DND-41 (cell line): ENCODE data around the gene TOLLIP.
"Not testable (repeated sequence)": the region's sequence is repeated elsewhere in the genome, so short reads cannot be mapped to it uniquely, and the experiment has no call there.

Experiments
- ATAC-seq: fragments of 200-7000 bp; cut with Tn5 transposase; 3 replicates; pipeline ENCODE4 v1.9.1; 2021; ENCODE audit warnings: low read depth; ENCODE audit not compliant: insufficient read depth
- DNase-seq: peaks from one replicate; pipeline ENCODE4 v3.0.0-alpha.2; 2020
- H2AFZ ChIP-seq: 2 replicates; pipeline ENCODE4 v1.6.0; 2012; ENCODE audit warnings: low read depth, low read length
- H3K27ac ChIP-seq: 2 replicates; pipeline ENCODE4 v1.5.1; 2012; ENCODE audit warnings: low read length, inconsistent platforms
- H3K27me3 ChIP-seq: fragments of 200-600 bp; sonication (generic); 2 replicates; pipeline ENCODE4 v1.6.0; 2012; ENCODE audit warnings: low read length, mild to moderate bottlenecking, inconsistent platforms; ENCODE audit not compliant: insufficient read depth, poor library complexity
- H3K36me3 ChIP-seq: 2 replicates; pipeline ENCODE4 v1.5.1; 2012; ENCODE audit warnings: low read length, inconsistent platforms; ENCODE audit not compliant: insufficient read depth
- H3K4me1 ChIP-seq: 2 replicates; pipeline ENCODE4 v1.5.1; 2012; ENCODE audit warnings: mild to moderate bottlenecking, low read length; ENCODE audit not compliant: insufficient read depth
- H3K4me2 ChIP-seq: 2 replicates; pipeline ENCODE4 v1.6.0; 2012; ENCODE audit warnings: mild to moderate bottlenecking, moderate library complexity, low read length, inconsistent platforms; ENCODE audit not compliant: insufficient read depth
- H3K4me3 ChIP-seq, 2 experiments: fragments of 200-600 bp in 1 of 2; shearing (Covaris generic) in 1 of 2; 2 replicates each; pipeline ENCODE4 v1.5.1; 2012 to 2016; ENCODE audit warnings: inconsistent platforms in 2 of 2, low read length in 2 of 2, mild to moderate bottlenecking in 2 of 2, low read depth in 1 of 2, moderate library complexity in 1 of 2
- H3K79me2 ChIP-seq: 2 replicates; pipeline ENCODE4 v1.6.0; 2012; ENCODE audit warnings: low read length, inconsistent platforms; ENCODE audit not compliant: insufficient read depth
- H3K9ac ChIP-seq: 2 replicates; pipeline ENCODE4 v1.6.0; 2012; ENCODE audit warnings: low read depth, mild to moderate bottlenecking, inconsistent platforms, low read length, moderate library complexity
- H3K9me3 ChIP-seq: 2 replicates; pipeline ENCODE4 v1.5.1; 2012; ENCODE audit warnings: low read length, moderate library complexity, mild to moderate bottlenecking, inconsistent platforms; ENCODE audit not compliant: insufficient read depth, severe bottlenecking
- H4K20me1 ChIP-seq: 2 replicates; pipeline ENCODE4 v1.6.0; 2012; ENCODE audit warnings: low read length; ENCODE audit not compliant: insufficient read depth

TOLLIP gene

GRCh38 chr11:1247026-1247425 is 62.4 kb downstream of the TOLLIP start:
- not testable (repeated sequence) for H3K27ac ChIP-seq, H4K20me1 ChIP-seq, H3K27me3 ChIP-seq, H3K4me3 ChIP-seq, ATAC-seq, H3K4me2 ChIP-seq, H3K79me2 ChIP-seq, H3K4me1 ChIP-seq, H3K9ac ChIP-seq, H2AFZ ChIP-seq, DNase-seq, H3K36me3 ChIP-seq
- peaks cover 20% of the 10 kb centered on the region for H3K9me3 ChIP-seq

DNA sequence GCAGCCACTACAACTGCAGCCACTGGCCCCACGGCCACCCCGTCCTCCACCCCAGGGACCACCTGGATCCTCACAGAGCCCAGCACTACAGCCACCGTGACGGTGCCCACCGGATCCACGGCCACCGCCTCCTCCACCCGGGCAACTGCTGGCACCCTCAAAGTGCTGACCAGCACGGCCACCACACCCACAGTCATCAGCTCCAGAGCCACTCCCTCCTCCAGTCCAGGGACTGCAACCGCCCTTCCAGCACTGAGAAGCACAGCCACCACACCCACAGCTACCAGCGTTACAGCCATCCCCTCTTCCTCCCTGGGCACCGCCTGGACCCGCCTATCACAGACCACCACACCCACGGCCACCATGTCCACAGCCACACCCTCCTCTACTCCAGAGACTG is 63.1 kb downstream of the TOLLIP start:
- not testable (repeated sequence) for H2AFZ ChIP-seq, DNase-seq, H3K4me1 ChIP-seq, ATAC-seq, H4K20me1 ChIP-seq, H3K4me2 ChIP-seq, H3K27me3 ChIP-seq, H3K4me3 ChIP-seq, H3K9ac ChIP-seq, H3K27ac ChIP-seq, H3K36me3 ChIP-seq, H3K79me2 ChIP-seq
- H3K9me3 ChIP-seq = peaks cover 15% of the 10 kb centered on the region

- H3K27ac ChIP-seq, DNase-seq, H3K4me1 ChIP-seq, H3K9me3 ChIP-seq, H3K4me2 ChIP-seq, H3K9ac ChIP-seq, ATAC-seq, H3K27me3 ChIP-seq, H4K20me1 ChIP-seq, H3K79me2 ChIP-seq, H3K36me3 ChIP-seq, H3K4me3 ChIP-seq, H2AFZ ChIP-seq: not testable (repeated sequence)
Observed at GRCh38 chr11:1245717-1246116, 63.7 kb downstream of the TOLLIP start.

- H3K4me2 ChIP-seq, H3K9me3 ChIP-seq, H3K4me3 ChIP-seq, H3K4me1 ChIP-seq, DNase-seq, H3K9ac ChIP-seq, H3K27me3 ChIP-seq, H4K20me1 ChIP-seq, H3K36me3 ChIP-seq, H3K79me2 ChIP-seq, H2AFZ ChIP-seq, H3K27ac ChIP-seq, ATAC-seq: not testable (repeated sequence)
Observed at GRCh38 chr11:1244557-1244956, 64.9 kb downstream of the TOLLIP start.

DNA sequence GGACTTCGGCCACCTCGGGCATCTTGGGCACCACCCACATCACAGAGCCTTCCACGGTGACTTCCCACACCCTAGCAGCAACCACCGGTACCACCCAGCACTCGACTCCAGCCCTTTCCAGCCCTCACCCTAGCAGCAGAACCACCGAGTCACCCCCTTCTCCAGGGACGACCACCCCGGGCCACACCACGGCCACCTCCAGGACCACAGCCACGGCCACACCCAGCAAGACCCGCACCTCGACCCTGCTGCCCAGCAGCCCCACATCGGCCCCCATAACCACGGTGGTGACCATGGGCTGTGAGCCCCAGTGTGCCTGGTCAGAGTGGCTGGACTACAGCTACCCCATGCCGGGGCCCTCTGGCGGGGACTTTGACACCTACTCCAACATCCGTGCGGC is 65.9 kb downstream of the TOLLIP start:
- H3K9ac ChIP-seq, ATAC-seq, H3K36me3 ChIP-seq, H3K4me1 ChIP-seq, H3K4me2 ChIP-seq, DNase-seq, H3K9me3 ChIP-seq, H2AFZ ChIP-seq, H4K20me1 ChIP-seq, H3K79me2 ChIP-seq, H3K27me3 ChIP-seq, H3K4me3 ChIP-seq, H3K27ac ChIP-seq: not testable (repeated sequence)

DNA sequence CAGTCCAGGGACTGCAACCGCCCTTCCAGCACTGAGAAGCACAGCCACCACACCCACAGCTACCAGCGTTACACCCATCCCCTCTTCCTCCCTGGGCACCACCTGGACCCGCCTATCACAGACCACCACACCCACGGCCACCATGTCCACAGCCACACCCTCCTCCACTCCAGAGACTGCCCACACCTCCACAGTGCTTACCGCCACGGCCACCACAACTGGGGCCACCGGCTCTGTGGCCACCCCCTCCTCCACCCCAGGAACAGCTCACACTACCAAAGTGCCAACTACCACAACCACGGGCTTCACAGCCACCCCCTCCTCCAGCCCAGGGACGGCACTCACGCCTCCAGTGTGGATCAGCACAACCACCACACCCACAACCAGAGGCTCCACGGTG is 66.7 kb downstream of the TOLLIP start:
- H4K20me1 ChIP-seq, H3K9me3 ChIP-seq, H2AFZ ChIP-seq, H3K4me2 ChIP-seq, H3K36me3 ChIP-seq, H3K4me3 ChIP-seq, H3K9ac ChIP-seq, ATAC-seq, H3K4me1 ChIP-seq, DNase-seq, H3K27me3 ChIP-seq, H3K27ac ChIP-seq, H3K79me2 ChIP-seq: not testable (repeated sequence)
